Body of pancreas (tissue), 4 donors: ENCODE data around the gene PHACTR3. TPM values are rescaled to one million over a fixed set of nuclear protein-coding genes. Genes with fewer than 3 reads are reported as not detected.

ENCODE experiments used
- ATAC-seq: fragments of 150-250 bp; one replicate; pipeline ENCODE4 v1.9.1; 2016
- DNase-seq, 4 donors: peaks; one replicate each; pipeline ENCODE4 v3.0.0-alpha.2; 2019
- H3K27ac ChIP-seq, 4 donors: fragments of 200-600 bp; sonication (generic); 1 replicate in 3 of 4; 2 replicates in 1 of 4; pipeline versions ENCODE4 v1.5.1 to v1.6.1; 2016 to 2019; ENCODE audit warnings: mild to moderate bottlenecking in 1 of 4, mixed read lengths in 1 of 4, moderate library complexity in 1 of 4
- H3K27me3 ChIP-seq, 2 donors: fragments of 200-600 bp; sonication (generic); one replicate each; pipeline ENCODE4 v1.6.0; 2016; ENCODE audit warnings: mild to moderate bottlenecking in 1 of 2
- H3K36me3 ChIP-seq, 2 donors: fragments of 200-600 bp; sonication (generic); replicated peaks in 1 of 2; 2 replicates each; pipeline ENCODE4 v1.5.1; 2016; ENCODE audit warnings: low read depth in 2 of 2; ENCODE audit not compliant: insufficient read depth in 1 of 2
- H3K4me1 ChIP-seq: fragments of 200-600 bp; sonication (generic); one replicate; pipeline ENCODE4 v1.6.0; 2016
- H3K4me3 ChIP-seq, 2 donors: fragments of 200-600 bp; sonication (generic); 1 replicate in 1 of 2; 2 replicates in 1 of 2; pipeline ENCODE4 v1.5.1; 2016 to 2019
- H3K9me3 ChIP-seq, 3 donors: fragments of 200-600 bp; sonication (generic); 1 replicate in 2 of 3; 2 replicates in 1 of 3; pipeline ENCODE4 v1.5.1; 2016
- POLR2A ChIP-seq, 3 donors: fragments of 450-650 bp; IDR thresholded peaks; one replicate each; pipeline ENCODE4 v1.6.1; 2016; ENCODE audit warnings: antibody characterized with exemption in 3 of 3, mild to moderate bottlenecking in 2 of 3
- WGBS, 2 donors: methylation state at CpG; one replicate each; pipeline ENCODE4 v1.1.5; 2017; 5-methylcytosine and 5-hydroxymethylcytosine counted together
- intact Hi-C: fragments of 100-400 bp; cut with DNase I; formaldehyde crosslinking; loops from one replicate; pipeline ENCODE4 v1.15.1; 2023
- total RNA-seq, 2 donors: library from RNA; depleted of rRNA; stranded (reverse); fragments of >200 nt; gene quantifications; one replicate each; pipeline ENCODE4 v1.1.0, GENCODE V29; 2016
- TF ChIP-seq, protein P1 (sequence below), 7 experiments: fragments of 450-650 bp in 4 of 7; fragments of 200-600 bp in 3 of 7; sonication (generic) in 3 of 7; IDR thresholded peaks; one replicate each; pipeline ENCODE4 v1.5.1; 2016 to 2019; ENCODE audit warnings: antibody characterized with exemption in 7 of 7

Gene PHACTR3
- total RNA-seq, 2 donors from 2014 or later = 0.52 to 0.66 TPM

DNA sequence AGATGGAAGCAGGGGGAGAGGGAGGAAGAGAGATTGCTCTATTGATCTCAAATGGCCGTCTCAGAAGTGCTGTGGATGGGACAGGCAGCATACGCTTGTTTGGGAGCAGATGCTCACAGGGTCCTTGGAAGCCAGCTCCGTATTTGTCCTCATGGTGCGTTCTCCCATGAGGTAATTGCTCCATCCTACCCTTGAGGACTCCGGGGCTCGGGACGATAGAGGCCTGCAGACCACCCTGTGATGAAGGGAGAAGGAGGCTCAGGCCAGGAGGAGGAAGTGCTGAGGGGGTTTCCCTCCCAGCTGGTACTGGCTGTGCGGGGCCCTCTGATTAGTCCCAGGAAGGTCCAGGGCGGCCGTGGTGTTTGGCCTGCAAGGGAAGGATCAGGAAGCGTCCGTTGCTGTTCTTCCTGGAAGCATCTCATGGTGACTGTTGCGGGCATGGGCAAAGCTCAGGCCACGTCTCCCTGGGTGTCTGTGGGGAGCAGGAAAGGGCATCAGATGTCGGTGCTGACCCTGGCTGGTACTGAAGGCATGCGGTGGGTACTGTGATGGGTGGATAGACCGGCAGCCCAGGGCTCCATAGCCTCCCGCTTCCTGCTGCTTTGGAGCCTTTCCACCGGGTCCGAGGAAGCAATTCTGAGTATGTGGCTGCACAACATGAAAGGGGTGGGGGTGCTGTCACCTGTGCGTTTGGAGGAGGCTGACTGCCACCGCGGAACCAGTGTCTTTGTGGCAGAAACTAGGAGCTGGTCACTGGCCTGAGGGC lies 170.8 kb downstream of the PHACTR3 start:
- intact Hi-C loops = no loop called here
- Histone ChIP-seq H3K27ac (no peak overlapping the region), H3K4me1 (no peaks in the 10 kb centered on the region), H3K4me3 (no peak overlapping the region), H3K9me3 (no peaks in the 10 kb centered on the region), H3K36me3 (no peaks in the 10 kb centered on the region), H3K27me3 (no peaks in the 10 kb centered on the region)
- no peak for TF ChIP-seq POLR2A (IDR thresholded peaks at IDR 0.05)
- TF ChIP-seq, protein P1, sequence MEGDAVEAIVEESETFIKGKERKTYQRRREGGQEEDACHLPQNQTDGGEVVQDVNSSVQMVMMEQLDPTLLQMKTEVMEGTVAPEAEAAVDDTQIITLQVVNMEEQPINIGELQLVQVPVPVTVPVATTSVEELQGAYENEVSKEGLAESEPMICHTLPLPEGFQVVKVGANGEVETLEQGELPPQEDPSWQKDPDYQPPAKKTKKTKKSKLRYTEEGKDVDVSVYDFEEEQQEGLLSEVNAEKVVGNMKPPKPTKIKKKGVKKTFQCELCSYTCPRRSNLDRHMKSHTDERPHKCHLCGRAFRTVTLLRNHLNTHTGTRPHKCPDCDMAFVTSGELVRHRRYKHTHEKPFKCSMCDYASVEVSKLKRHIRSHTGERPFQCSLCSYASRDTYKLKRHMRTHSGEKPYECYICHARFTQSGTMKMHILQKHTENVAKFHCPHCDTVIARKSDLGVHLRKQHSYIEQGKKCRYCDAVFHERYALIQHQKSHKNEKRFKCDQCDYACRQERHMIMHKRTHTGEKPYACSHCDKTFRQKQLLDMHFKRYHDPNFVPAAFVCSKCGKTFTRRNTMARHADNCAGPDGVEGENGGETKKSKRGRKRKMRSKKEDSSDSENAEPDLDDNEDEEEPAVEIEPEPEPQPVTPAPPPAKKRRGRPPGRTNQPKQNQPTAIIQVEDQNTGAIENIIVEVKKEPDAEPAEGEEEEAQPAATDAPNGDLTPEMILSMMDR (IDR thresholded peaks at IDR 0.05) = no peak
- 59 to 66% methylated on average over 19 to 23 of the region's 23 CpGs for WGBS, 2 donors
- ATAC-seq (no peak), DNase-seq (no peak)

DNA sequence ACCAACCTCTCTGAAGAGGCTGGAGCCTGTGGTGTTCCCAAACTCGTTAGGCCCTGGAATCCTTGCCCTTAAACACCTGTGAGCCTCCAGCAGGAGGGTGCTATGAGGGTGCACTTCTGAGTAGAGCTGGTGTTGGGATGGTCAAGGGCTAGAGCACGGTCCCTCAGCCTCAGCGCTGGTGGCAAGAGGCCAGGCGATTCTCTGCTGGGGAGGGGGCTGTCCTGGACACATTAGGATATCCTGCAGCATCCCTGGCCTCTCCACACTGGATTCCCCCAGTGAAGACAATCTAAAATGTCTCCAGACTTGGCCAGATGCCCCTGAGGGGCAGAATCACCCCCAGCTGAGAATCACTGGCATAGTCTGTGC lies 171.3 kb downstream of the PHACTR3 start:
- ATAC-seq = no peak
- Histone ChIP-seq H3K9me3 (no peaks in the 10 kb centered on the region), H3K27ac (no peak overlapping the region), H3K27me3 (no peaks in the 10 kb centered on the region), H3K4me3 (no peak overlapping the region), H3K36me3 (no peaks in the 10 kb centered on the region), H3K4me1 (no peaks in the 10 kb centered on the region)
- intact Hi-C loops = no loop called here
- TF ChIP-seq POLR2A (IDR thresholded peaks at IDR 0.05) = no peak
- TF ChIP-seq, protein P1 (IDR thresholded peaks at IDR 0.05) = no peak
- WGBS, 2 donors = 47 to 75% methylated on average over 2 to 4 of the region's 4 CpGs
- DNase-seq = no peak

DNA sequence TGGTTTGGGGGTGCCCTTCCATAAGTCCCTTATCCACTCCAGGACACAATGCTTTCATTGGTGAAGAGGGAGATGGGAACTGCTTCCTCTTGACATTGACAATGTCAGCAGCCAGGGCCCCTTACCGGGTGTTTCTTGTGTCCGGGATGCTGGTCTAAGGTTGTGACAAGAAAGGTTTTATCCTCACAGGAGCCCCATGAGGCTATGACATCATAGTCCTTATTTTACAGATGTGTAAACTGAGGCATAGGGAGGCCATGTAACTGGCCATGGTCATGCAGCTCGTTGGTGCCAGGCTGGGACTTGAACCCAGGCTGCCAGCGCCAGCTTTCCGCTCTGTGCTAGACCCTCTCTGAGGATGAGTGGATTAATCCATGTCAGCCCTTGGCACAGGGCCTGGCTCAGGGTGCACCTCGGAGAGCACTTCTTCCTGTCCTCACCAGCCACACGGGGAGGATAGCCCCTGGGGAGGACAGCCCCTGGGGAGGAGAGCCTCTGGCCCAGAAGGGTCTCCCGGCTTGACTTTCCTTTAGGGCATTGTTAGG lies 171.8 kb downstream of the PHACTR3 start:
- intact Hi-C loops = no loop called here
- Histone ChIP-seq H3K27ac (no peak overlapping the region), H3K9me3 (no peaks in the 10 kb centered on the region), H3K4me1 (no peaks in the 10 kb centered on the region), H3K27me3 (no peaks in the 10 kb centered on the region), H3K36me3 (no peaks in the 10 kb centered on the region), H3K4me3 (no peak overlapping the region)
- 50 to 51% methylated on average over 3 to 8 of the region's 8 CpGs for WGBS, 2 donors
- DNase-seq (no peak), ATAC-seq (no peak)
- TF ChIP-seq, protein P1 (IDR thresholded peaks at IDR 0.05) = no peak
- TF ChIP-seq POLR2A (IDR thresholded peaks at IDR 0.05) = no peak

DNA sequence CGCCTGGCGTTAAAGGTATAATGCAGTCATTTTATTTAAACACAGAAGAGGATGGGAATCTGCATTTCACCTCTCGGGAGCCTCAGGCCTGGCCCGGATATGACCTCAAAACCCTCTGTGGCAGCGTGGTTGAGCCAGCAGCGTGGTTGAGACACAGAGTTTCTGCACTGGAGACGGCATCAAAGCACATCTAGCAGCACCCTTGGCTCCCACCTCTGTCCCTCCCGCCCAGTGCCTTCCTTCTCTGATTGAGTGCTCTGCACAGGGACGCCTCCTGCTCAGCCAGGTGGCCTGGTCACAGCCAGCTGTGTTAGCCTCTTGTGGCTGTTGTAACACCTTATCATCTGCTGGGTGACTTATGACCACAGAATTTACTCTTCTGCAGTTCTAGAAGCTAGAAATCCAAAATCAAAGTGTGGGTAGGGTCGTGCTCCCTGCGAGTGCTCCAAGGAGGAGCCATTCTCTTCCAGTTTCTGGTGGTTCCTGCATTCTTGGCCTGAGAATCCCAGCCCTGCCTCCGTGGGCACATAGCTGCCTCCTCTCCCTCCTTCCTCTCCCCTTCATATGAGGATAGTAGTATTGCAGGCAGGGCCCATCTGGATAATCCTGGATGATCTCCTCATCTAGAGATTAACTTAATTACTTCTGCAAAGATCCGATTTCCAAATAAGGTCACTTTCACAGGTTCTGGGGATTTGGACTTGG lies 172.4 kb downstream of the PHACTR3 start:
- intact Hi-C loops = no loop called here
- no peak overlapping the region for H3K27ac ChIP-seq
- no peak for DNase-seq
- no peak for ATAC-seq
- WGBS, 2 donors = 68 to 69% methylated on average over 10 to 13 of the region's 13 CpGs
- no peaks in the 10 kb centered on the region for H3K36me3 ChIP-seq
- no peaks in the 10 kb centered on the region for H3K27me3 ChIP-seq
- no peaks in the 10 kb centered on the region for H3K9me3 ChIP-seq
- TF ChIP-seq, protein P1 (IDR thresholded peaks at IDR 0.05) = no peak
- TF ChIP-seq POLR2A (IDR thresholded peaks at IDR 0.05) = no peak
- H3K4me3 ChIP-seq = no peak overlapping the region
- H3K4me1 ChIP-seq = no peaks in the 10 kb centered on the region
